GM23338 (cell line): ENCODE measurements around the gene AIMP2. TPM values are rescaled to one million over a fixed set of nuclear protein-coding genes. Genes with fewer than 3 reads are reported as not detected.
"Not testable (repeated sequence)": the region's sequence is repeated elsewhere in the genome, so short reads cannot be mapped to it uniquely, and the experiment has no call there.

Experiments used
- ATAC-seq: fragments of 200-7000 bp; cut with Tn5 transposase; 3 replicates; pipeline ENCODE4 v1.9.1; 2020
- DNase-seq: peaks from one replicate; pipeline ENCODE4 v3.0.0-alpha.2; 2015; ENCODE audit warnings: low spot score
- H2AFZ ChIP-seq: fragments of 200-600 bp; sonication (generic); 2 replicates; pipeline ENCODE4 v1.8.0; 2016; ENCODE audit warnings: antibody characterized with exemption, mild to moderate bottlenecking, moderate library complexity
- H3F3A ChIP-seq: fragments of 200-600 bp; sonication (generic); replicated peaks from 2 replicates; pipeline ENCODE4 v1.8.0; 2017; ENCODE audit warnings: antibody characterized with exemption, mixed run types, low read depth
- H3K27ac ChIP-seq: fragments of 200-600 bp; sonication (generic); 2 replicates; pipeline ENCODE4 v1.6.1; 2016; ENCODE audit warnings: low read depth
- H3K27me3 ChIP-seq: fragments of 200-600 bp; sonication (generic); 2 replicates; pipeline ENCODE4 v1.8.0; 2016; ENCODE audit warnings: mild to moderate bottlenecking, mixed run types, moderate library complexity; ENCODE audit not compliant: insufficient read depth
- H3K36me3 ChIP-seq: fragments of 200-600 bp; sonication (generic); 2 replicates; pipeline ENCODE4 v1.8.0; 2016; ENCODE audit warnings: mild to moderate bottlenecking; ENCODE audit not compliant: insufficient read depth
- H3K4me1 ChIP-seq: fragments of 200-600 bp; sonication (generic); 2 replicates; pipeline ENCODE4 v1.8.0; 2016; ENCODE audit warnings: mild to moderate bottlenecking, moderate library complexity; ENCODE audit not compliant: insufficient read depth
- H3K4me2 ChIP-seq: fragments of 200-600 bp; sonication (generic); 2 replicates; pipeline ENCODE4 v1.7.1; 2017; ENCODE audit warnings: mixed run types
- H3K4me3 ChIP-seq: fragments of 200-600 bp; sonication (generic); 2 replicates; pipeline ENCODE4 v1.6.1; 2016; ENCODE audit warnings: mixed run types
- H3K79me2 ChIP-seq: fragments of 200-600 bp; sonication (generic); replicated peaks from 2 replicates; pipeline ENCODE4 v1.8.0; 2017; ENCODE audit warnings: mild to moderate bottlenecking; ENCODE audit not compliant: insufficient read depth
- H3K9me2 ChIP-seq: fragments of 200-600 bp; sonication (generic); 2 replicates; pipeline ENCODE4 v1.8.0; 2017; ENCODE audit not compliant: insufficient read depth
- H4K20me1 ChIP-seq: fragments of 200-600 bp; sonication (generic); replicated peaks from 2 replicates; pipeline ENCODE4 v1.8.0; 2017; ENCODE audit warnings: mild to moderate bottlenecking; ENCODE audit not compliant: insufficient read depth
- H3K27ac Mint-ChIP-seq: 2 replicates; pipeline ENCODE4 v1.8.0; 2020; ENCODE audit warnings: inconsistent platforms, mild to moderate bottlenecking, moderate library complexity, mixed read lengths
- H3K27me3 Mint-ChIP-seq: 3 replicates; pipeline ENCODE4 v1.8.0; 2022; ENCODE audit warnings: low read depth, mild to moderate bottlenecking, moderate library complexity, mixed read lengths, inconsistent platforms; ENCODE audit not compliant: insufficient read depth, poor library complexity
- H3K36me3 Mint-ChIP-seq: 3 replicates; pipeline ENCODE4 v1.8.0; 2021; ENCODE audit warnings: low read depth, mild to moderate bottlenecking, inconsistent platforms, moderate library complexity, mixed read lengths
- H3K4me1 Mint-ChIP-seq: 3 replicates; pipeline ENCODE4 v1.8.0; 2020; ENCODE audit warnings: mild to moderate bottlenecking, inconsistent platforms, mixed read lengths
- H3K4me3 Mint-ChIP-seq: 3 replicates; pipeline ENCODE4 v1.8.0; 2021; ENCODE audit warnings: moderate library complexity, mild to moderate bottlenecking, inconsistent platforms, mixed read lengths
- H3K9me3 Mint-ChIP-seq: 3 replicates; pipeline ENCODE4 v1.8.0; 2020; ENCODE audit warnings: moderate library complexity, mild to moderate bottlenecking, inconsistent platforms, mixed read lengths
- CREB1 ChIP-seq: fragments of 250-450 bp; sonication (Bioruptor Pico); IDR thresholded peaks from 2 replicates; pipeline ENCODE4 v1.5.0; 2020; ENCODE audit warnings: low read depth, mild to moderate bottlenecking, moderate library complexity
- CTCF ChIP-seq, 2 experiments: fragments of 200-600 bp in 1 of 2; sonication (generic) in 1 of 2; conservative IDR thresholded peaks; 2 replicates each; pipeline versions ENCODE4 v1.5.1 to v1.6.1; 2016 to 2017; ENCODE audit warnings: antibody characterized with exemption in 2 of 2, low read depth in 2 of 2, mild to moderate bottlenecking in 2 of 2, moderate library complexity in 1 of 2
- ETS1 ChIP-seq: IDR thresholded peaks from 2 replicates; pipeline ENCODE4 v1.6.1; 2016; ENCODE audit warnings: antibody characterized with exemption
- JUNB ChIP-seq: IDR thresholded peaks from one replicate; pipeline ENCODE4 v1.6.1; 2016; ENCODE audit warnings: antibody characterized with exemption; ENCODE audit not compliant: unreplicated experiment
- NANOG ChIP-seq: IDR thresholded peaks from 2 replicates; pipeline ENCODE4 v1.6.1; 2016; ENCODE audit warnings: antibody characterized with exemption, borderline replicate concordance
- POLR2AphosphoS5 ChIP-seq: IDR thresholded peaks from 2 replicates; pipeline ENCODE4 v1.6.1; 2016; ENCODE audit warnings: antibody characterized with exemption, low read depth
- REST ChIP-seq: IDR thresholded peaks from one replicate; pipeline ENCODE4 v1.6.1; 2018; ENCODE audit warnings: antibody characterized with exemption; ENCODE audit not compliant: unreplicated experiment
- long read RNA-seq: library from polyadenylated mRNA; unstranded; transcript quantifications from one replicate; pipeline ENCODE4 v2.0.0, GENCODE V29; 2020; ENCODE audit not compliant: unreplicated experiment
- polyA plus RNA-seq: library from polyadenylated mRNA; unstranded; fragments of >200 nt; fragmentation: Nextera tagmentation; extraction: Ambion mirVana; gene quantifications from 2 replicates; pipeline ENCODE4 v1.2.1, GENCODE V29; 2016
- total RNA-seq: library from RNA; depleted of rRNA; stranded (reverse); fragments of >200 nt; shearing (Covaris generic); gene quantifications from 2 replicates; pipeline ENCODE4 v1.2.3, GENCODE V29; 2014; rRNA removed

Gene AIMP2
- total RNA-seq: 88.3 and 113 TPM in 2 replicates
- polyA plus RNA-seq: 69.7 and 86.6 TPM in 2 replicates
- long read RNA-seq, transcript AIMP2-201 (4 exons, 1,225 nt): major isoform, 70 of 86 reads
- long read RNA-seq, partial matches to known transcripts: 2 of 86 reads
- long read RNA-seq, other reads (novel, unspliced or antisense): 11 of 86 reads

- H3K79me2 ChIP-seq: peaks cover 59% of the 10 kb centered on the region
- H2AFZ ChIP-seq: no peak within 1 kb of the TSS
- H3K4me3 Mint-ChIP-seq: peak within 1 kb of the TSS; percentile 87
These were observed at the start of gene AIMP2, which contains the start of gene PMS2 for GRCh38 chr7:6008668-6009611. AIMP2 (plus strand) TSS chr7:6009272; CDS start chr7:6009364, 92 bp downstream. PMS2 (minus strand) TSS chr7:6009049; CDS start chr7:6009019, 30 bp downstream.

GRCh38 chr7:5963205-5963604 lies 45.9 kb upstream of the AIMP2 start:
- H3K9me2 ChIP-seq, H3K27ac ChIP-seq, H3K36me3 Mint-ChIP-seq, H4K20me1 ChIP-seq, H3K9me3 Mint-ChIP-seq, H3K4me2 ChIP-seq, H3K79me2 ChIP-seq, H3K4me1 ChIP-seq, H3K4me1 Mint-ChIP-seq, H2AFZ ChIP-seq, H3K27me3 ChIP-seq, H3K4me3 Mint-ChIP-seq, H3K4me3 ChIP-seq, H3F3A ChIP-seq, DNase-seq, H3K27me3 Mint-ChIP-seq, H3K36me3 ChIP-seq, H3K27ac Mint-ChIP-seq: not testable (repeated sequence)
- ATAC-seq: peak; percentile 79

More at GRCh38 chr7:6008668-6009611, at the start of gene AIMP2, which contains the start of gene PMS2:
- Histone ChIP-seq H3K9me2 (no peaks in the 10 kb centered on the region), H3K4me1 (peaks cover 11% of the 10 kb centered on the region; the same call in 1 of the 2 replicates), H3K4me2 (peak within 1 kb of the TSS; percentile 88), H3K4me3 (peak within 1 kb of the TSS; percentile 84), H3F3A (no peaks in the 10 kb centered on the region), H3K36me3 (no peaks in the 10 kb centered on the region), H3K27me3 (no peaks in the 10 kb centered on the region), H4K20me1 (peaks cover 16% of the 10 kb centered on the region), H3K27ac (peak within 1 kb of the TSS; percentile 95)
- TF ChIP-seq CREB1 (CRISPR knock-in tag): peak; percentile 90
- peak; percentile 98 for TF ChIP-seq POLR2AphosphoS5
- TF ChIP-seq NANOG: no peak
- no peak for TF ChIP-seq REST
- TF ChIP-seq ETS1: peak; percentile 51
- TF ChIP-seq CTCF (conservative IDR thresholded peaks at IDR 0.05; ENCODE audit: low read depth in 2 of 2): 0 out of 4 replicates have a peak, but pooled peaks of 1 of the 2 experiments have one; percentile 3
- no peak for TF ChIP-seq JUNB
- no peaks in the 10 kb centered on the region for H3K27me3 Mint-ChIP-seq
- H3K4me1 Mint-ChIP-seq: peaks cover 18% of the 10 kb centered on the region
- peak; percentile 99 for DNase-seq
- ATAC-seq: peak; percentile 94
- H3K9me3 Mint-ChIP-seq: no peaks in the 10 kb centered on the region
- H3K36me3 Mint-ChIP-seq: peaks cover 41% of the 10 kb centered on the region
- peak within 1 kb of the TSS; percentile 97 for H3K27ac Mint-ChIP-seq

GRCh38 chr7:5963810-5964209 lies 45.3 kb upstream of the AIMP2 start:
- H3K4me1 ChIP-seq, H4K20me1 ChIP-seq, H3K27me3 ChIP-seq, H3K36me3 ChIP-seq, H3K4me1 Mint-ChIP-seq, DNase-seq, H2AFZ ChIP-seq, H3K9me3 Mint-ChIP-seq, H3K36me3 Mint-ChIP-seq, H3K4me3 Mint-ChIP-seq, ATAC-seq, H3K27ac Mint-ChIP-seq, H3K27ac ChIP-seq, H3F3A ChIP-seq, H3K9me2 ChIP-seq, H3K4me2 ChIP-seq, H3K4me3 ChIP-seq, H3K27me3 Mint-ChIP-seq, H3K79me2 ChIP-seq: not testable (repeated sequence)
